GM21528 (cell line): ENCODE data around the gene HS3ST1.

ENCODE experiments used
- ATAC-seq: cut with Tn5 transposase; IDR thresholded peaks from one replicate; pipeline ENCODE4 v1.9.1; 2021; ENCODE audit warnings: mild to moderate bottlenecking, moderate library complexity; ENCODE audit not compliant: unreplicated experiment, low FRiP score

Gene HS3ST1

GRCh38 chr4:11428231-11428898 is at the start of gene HS3ST1:
HS3ST1 (minus strand) TSS chr4:11428894; CDS start chr4:11400005, 28,889 bp downstream.
- ATAC-seq, result peak; percentile 57

- ATAC-seq, result no peak
Observed at GRCh38 chr4:11475871-11476270, 47.2 kb upstream of the HS3ST1 start.

GRCh38 chr4:11474146-11474545 is 45.5 kb upstream of the HS3ST1 start:
- ATAC-seq, result no peak

GRCh38 chr4:11472535-11472934 is 43.8 kb upstream of the HS3ST1 start:
- no peak for ATAC-seq

- ATAC-seq, result peak; percentile 60
Observed at GRCh38 chr4:11471618-11472017, 42.9 kb upstream of the HS3ST1 start.

- ATAC-seq, result no peak
Observed at GRCh38 chr4:11471046-11471441, 42.4 kb upstream of the HS3ST1 start.

- peak; percentile 64 for ATAC-seq
Observed at GRCh38 chr4:11470438-11471045, 41.8 kb upstream of the HS3ST1 start.

GRCh38 chr4:11469650-11470437 is 41.1 kb upstream of the HS3ST1 start:
- ATAC-seq, result peak; percentile 83

- ATAC-seq, result no peak
Observed at GRCh38 chr4:11468901-11469300, 40.2 kb upstream of the HS3ST1 start.

- ATAC-seq, result no peak
Observed at GRCh38 chr4:11467931-11468330, 39.2 kb upstream of the HS3ST1 start.

- ATAC-seq, result no peak
Observed at GRCh38 chr4:11463707-11464106, 35.0 kb upstream of the HS3ST1 start.

- ATAC-seq, result no peak
Observed at GRCh38 chr4:11456401-11456800, 27.7 kb upstream of the HS3ST1 start.

GRCh38 chr4:11455201-11455835 is 26.6 kb upstream of the HS3ST1 start:
- ATAC-seq, result no peak

GRCh38 chr4:11451716-11452115 is 23.0 kb upstream of the HS3ST1 start:
- ATAC-seq, result no peak

- no peak for ATAC-seq
Observed at GRCh38 chr4:11446155-11446811, 17.6 kb upstream of the HS3ST1 start.

- ATAC-seq, result no peak
Observed at GRCh38 chr4:11441194-11441556, 12.5 kb upstream of the HS3ST1 start.

GRCh38 chr4:11440481-11441193 is 11.9 kb upstream of the HS3ST1 start:
- ATAC-seq, result no peak

- no peak for ATAC-seq
Observed at GRCh38 chr4:11439836-11440235, 11.1 kb upstream of the HS3ST1 start.

GRCh38 chr4:11438647-11439046 is 10.0 kb upstream of the HS3ST1 start:
- ATAC-seq, result no peak

GRCh38 chr4:11436673-11437072 is 8.0 kb upstream of the HS3ST1 start:
- ATAC-seq, result no peak
